GM19099 (cell line): ENCODE data around the gene TAF6L.

Experiments
- POLR2A ChIP-seq: IDR thresholded peaks from 3 replicates; pipeline ENCODE4 v1.6.1; 2011; ENCODE audit warnings: low read depth; ENCODE audit not compliant: insufficient read length; ENCODE audit errors: extremely low read depth

Gene TAF6L

DNA sequence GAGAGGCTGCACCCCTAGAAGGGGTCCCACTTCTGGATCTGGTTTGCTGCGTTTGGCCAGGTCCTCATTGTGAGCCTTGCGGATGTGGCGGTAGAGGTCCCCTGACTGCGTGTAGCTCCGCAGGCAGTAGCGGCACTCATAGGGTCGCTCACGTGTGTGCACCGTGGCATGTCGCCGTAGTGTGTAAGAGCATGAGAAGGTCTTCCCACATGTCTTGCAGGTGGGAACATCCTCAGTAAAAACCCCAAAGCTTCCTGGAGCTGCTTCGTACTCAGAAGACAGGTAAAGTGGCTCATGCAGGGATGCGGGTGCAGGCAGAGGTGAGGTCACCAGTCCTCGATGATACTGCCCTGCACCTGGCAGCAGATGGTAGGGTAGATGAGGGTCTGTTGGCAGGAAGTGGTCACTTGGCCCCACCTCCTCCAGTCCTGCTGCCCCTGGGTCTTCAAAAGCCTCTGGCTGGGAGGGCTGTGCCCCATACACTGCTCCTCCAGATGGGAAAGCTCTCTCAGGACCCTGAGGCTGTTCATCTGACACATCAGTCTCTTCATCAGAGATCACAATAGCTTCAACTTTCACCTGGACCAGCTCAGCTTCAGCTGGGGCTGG is 18.9 kb upstream of the TAF6L start:
- no peak for TF ChIP-seq POLR2A

DNA sequence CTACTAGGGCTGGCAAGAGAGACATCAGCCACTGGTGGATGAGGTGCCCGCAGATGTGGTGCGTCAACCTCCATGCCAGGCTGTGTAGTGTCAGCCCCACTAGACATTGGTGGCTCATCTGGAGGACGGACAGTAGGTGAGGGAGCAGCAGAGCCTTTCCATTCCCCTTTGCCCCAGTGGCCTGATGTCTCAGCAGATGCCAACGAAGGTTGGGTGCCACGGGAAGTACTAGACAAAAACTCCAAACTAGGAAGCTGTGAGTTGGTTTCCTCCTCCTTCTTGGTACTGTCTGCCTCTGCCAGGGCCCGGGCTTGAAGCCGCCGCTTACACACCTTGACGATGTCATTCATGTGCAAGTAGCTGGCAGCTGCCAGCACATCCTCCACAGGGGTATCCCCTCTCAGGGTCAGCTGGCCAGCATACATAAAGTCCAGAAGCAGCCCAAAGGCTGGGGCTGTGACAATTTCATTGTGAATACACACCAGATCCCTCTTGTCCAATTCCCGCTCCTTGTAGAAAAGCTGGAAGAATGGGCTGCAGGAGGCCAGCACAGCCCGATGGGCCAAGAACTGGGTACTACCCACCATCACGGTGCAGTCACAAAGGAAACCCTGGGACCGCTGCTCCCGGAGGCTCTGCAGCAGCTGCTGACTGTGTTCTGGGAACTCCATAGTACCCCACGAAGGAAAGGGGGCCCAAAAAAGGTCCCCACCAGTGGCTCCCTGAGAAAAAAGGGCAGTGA is 18.0 kb upstream of the TAF6L start:
- no peak for TF ChIP-seq POLR2A

DNA sequence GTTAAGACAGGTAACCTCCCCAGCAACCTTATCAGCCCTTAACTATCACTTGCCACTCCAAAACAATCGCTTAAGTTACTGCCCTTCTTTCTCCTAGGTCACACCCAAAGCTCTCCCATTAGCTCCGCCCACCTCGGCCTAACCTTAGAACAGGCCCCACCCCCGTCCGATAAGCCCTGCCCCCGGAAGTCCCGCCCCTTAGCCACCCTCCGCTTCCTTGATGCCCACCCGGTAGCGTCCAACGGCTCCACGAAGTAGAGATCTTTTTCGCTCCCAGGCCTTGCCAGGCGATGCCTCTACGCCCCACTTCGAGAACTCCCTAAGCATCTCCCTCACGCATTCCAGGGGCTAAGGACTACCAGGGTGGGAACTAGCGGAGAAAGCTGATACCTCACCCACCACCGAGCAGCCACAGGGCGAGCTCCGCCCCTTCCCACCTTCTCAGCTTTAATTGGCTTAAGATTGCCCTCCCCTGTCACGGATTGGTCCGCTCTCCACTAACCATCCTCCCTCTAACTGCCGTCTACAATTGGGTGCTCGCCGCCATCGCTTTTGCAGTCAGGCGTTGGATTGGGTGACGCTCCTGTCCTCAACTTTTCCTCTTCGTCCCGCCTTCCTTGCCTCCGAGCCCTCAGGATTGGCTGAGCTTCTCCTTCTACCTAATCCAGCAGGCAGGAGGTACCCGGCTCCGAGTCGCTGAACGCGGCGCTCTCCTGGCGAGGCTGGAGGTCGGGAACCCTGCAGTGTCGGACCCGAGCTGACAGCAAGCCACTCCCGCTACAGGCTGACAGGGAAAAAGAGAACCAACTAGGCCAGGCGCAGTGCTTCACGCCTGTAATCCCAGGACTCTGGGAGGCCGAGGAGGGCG is 17.2 kb upstream of the TAF6L start, which contains the start of gene ZBTB3:
ZBTB3 (minus strand) TSS at position 425 of the 868 bp plus-strand sequence. CDS start 496 bp downstream, outside the sequence.
- TF ChIP-seq POLR2A, result peak; percentile 87

DNA sequence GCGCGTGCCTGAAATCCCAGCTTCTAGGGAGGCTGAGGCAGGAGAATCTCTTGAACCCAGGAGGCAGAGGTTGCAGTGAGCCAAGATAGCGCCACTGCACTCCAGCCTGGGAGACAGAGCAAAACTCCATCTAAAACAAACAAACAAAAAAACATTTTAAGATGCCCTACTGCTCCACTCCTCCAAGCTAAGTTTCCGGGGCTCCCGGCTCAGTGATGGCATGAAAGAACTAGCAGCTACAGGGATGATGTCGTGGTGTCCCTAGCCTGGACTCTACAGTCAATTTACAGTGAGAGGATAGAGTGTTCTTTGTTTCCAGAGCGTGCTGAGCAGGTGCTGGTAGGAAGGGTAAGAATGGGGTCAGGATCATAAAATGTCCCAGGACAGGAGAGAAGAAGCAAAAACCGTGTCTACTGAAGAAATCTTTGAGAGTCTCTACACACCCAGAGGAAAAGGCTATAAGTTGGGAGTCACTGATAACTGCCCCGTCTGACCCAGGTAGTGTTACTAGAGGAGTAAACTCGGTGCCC is 16.0 kb upstream of the TAF6L start:
- TF ChIP-seq POLR2A, result no peak

DNA sequence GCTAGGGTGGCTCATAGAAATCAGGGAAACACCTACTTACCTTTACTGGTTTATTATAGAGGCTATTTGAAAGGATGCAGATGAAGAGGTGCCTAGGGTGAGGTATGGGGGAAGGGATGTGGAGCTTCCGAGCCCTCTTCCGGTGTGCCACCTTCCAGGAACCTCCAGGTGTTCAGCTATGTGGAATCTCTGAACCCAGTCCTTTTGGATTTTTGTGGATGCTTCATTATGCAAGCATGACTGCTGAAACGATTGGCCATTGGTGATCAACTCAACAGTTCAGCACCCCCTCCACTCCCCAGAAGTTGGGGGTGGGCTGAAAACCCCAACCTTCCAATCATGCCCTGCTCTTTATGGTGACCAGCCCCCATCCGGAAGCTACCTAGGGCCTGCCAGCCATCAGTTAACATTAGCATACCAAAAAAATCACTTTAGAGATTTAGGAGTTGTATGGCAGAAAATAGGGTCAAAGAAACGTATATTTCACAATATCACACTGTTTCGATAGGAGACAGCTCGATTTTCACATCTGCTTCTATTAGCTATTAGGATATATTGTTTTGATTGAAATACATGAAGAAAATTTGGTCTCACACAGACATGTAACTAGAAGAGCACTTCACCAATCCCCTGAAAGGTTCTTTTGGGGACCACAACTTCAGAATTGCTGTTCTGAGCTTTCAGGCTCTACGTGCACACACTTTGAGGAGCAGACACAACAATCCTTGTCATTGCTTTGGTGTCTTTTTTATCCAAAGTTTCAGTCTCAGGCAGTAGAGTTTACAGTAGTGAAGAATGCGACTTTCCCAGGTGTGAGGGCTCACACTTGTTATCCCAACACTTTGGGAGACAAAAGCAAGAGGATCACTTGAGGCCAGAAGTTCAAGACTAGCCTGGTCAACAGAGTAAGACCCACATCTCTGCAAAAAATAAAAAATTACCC is 13.1 kb upstream of the TAF6L start:
- no peak for TF ChIP-seq POLR2A

DNA sequence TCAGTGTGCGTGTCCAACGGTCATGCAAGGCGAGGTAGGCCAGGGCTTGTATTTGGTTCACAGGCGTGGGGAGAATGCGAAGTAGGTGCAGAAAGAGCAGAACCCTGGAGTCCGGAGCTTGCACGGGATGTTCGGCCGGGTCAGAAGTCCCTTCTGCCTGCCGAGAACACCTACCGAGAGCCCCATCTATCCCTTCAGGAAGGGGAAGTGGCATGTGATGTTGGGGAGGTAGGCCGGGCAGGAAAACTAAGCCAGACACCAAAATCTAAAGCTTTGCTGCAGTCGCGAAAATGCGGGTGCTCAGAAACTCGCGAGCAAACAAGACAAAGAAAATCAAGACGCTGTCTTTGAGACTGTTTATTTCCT is 435 bp upstream of the TAF6L start:
- TF ChIP-seq POLR2A, result no peak

DNA sequence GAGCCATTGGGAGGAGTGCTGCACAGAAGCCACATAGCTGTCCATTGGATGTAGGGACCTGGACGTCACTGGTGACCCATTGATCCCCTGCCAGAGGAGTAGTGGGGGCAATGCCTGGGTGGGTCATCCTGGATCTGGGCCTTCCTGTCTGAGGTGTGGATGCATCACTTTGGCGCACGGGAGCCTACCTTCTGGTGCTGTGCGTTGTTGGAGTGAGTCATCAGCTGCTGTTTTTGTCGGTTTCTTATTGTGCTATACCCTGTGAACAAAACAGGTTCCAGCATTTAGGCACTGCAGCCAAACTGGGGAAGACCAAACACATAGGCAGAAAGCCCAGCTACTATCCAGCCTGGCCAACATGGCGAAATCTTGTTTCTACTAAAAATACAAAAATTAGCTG is 3.2 kb downstream of the TAF6L start:
- no peak for TF ChIP-seq POLR2A

DNA sequence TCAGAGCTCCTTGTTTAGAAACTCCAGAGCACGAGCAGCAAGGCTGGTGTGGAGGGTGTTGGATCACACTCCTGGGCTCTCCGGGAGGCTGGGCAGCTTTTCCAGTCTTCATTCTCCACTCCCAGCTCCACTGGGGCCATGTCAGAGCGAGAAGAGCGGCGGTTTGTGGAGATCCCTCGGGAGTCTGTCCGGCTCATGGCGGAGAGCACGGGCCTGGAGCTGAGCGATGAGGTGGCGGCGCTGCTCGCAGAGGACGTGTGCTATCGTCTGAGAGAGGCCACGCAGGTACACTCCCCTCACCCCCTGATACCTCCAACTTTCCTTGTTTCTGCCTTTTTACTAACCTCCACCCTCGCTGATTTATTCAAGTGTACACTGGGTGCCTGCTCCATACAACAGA is 4.5 kb downstream of the TAF6L start:
- no peak for TF ChIP-seq POLR2A

DNA sequence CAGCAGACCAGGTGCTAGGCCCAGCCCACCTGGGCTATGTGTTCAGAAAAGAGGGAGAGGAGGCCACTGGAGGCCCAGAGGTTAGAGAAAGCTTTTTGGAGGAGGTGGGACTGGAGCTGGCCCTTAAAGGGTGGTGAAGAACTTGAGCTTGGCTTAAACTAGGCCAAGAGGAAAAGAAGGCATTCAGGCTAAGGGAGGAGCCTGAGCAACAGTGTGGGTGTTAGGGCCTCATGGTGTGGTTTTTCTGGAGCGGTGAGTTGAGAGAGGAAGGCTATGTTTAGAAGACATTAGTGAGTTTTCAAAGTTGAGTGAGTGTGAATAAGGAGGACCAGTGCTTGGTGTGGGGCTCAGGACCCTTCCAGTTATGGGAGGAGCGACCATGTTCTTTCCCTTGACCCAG is 6.2 kb downstream of the TAF6L start:
- no peak for TF ChIP-seq POLR2A

DNA sequence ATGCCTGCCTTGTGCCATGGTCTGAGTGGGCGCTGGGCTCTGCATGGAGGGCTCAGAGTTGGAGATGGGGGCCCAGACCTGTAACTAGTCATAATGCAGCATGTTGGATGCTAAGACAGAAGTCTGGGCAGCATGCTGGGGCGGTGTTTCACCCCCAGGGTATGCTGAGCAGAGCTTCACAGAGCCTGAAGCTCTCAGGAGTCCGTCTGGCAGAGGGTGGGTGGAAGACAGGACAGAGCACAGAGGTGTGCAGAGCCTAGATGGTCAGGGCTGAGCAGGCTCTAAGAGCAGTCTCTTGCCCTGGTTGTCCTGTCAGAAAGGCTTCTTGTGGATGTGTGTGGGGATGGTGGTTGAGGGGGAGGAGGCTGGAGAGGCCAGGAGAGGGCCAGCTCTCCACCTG is 7.2 kb downstream of the TAF6L start:
- TF ChIP-seq POLR2A, result no peak

DNA sequence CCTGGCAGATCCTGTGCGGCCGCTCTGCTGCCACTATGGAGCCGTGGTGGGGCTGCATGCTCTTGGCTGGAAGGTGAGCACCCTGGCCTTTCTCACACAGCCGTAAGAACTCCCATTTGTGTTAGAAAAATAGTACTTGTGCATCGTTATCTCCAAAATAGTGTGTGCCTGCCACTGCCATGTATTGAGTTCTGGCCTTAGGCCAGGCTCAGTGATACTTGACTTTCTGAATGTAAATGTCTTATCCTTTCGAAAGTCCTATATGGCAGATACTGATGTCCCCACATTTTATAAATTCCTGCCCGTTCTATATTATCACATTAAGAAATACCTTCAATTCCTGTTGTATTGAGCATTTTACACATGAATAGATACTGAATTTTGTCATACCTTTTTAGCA is 11.6 kb downstream of the TAF6L start:
- TF ChIP-seq POLR2A, result no peak

DNA sequence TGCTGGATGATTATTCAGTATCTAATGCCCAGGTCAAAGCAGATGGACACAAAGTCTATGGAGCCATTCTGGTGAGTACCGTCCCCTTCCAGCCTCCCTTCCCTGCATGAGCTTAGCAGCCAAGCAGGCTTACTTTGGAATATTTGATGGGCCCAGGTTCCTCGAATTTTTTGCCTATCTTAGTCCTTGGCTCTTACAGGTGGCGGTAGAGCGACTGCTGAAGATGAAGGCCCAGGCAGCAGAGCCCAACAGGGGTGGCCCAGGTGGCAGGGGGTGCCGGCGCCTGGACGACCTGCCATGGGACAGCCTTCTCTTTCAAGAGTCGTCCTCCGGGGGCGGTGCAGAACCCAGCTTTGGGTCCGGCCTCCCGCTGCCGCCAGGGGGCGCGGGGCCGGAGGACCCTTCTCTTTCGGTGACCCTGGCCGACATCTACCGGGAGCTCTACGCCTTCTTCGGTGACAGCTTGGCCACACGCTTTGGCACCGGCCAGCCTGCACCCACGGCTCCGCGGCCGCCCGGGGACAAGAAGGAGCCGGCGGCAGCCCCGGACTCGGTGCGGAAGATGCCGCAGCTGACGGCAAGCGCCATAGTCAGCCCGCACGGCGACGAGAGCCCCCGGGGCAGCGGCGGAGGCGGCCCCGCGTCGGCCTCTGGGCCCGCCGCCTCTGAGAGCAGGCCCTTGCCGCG is 15.3 kb downstream of the TAF6L start:
- TF ChIP-seq POLR2A, result no peak

DNA sequence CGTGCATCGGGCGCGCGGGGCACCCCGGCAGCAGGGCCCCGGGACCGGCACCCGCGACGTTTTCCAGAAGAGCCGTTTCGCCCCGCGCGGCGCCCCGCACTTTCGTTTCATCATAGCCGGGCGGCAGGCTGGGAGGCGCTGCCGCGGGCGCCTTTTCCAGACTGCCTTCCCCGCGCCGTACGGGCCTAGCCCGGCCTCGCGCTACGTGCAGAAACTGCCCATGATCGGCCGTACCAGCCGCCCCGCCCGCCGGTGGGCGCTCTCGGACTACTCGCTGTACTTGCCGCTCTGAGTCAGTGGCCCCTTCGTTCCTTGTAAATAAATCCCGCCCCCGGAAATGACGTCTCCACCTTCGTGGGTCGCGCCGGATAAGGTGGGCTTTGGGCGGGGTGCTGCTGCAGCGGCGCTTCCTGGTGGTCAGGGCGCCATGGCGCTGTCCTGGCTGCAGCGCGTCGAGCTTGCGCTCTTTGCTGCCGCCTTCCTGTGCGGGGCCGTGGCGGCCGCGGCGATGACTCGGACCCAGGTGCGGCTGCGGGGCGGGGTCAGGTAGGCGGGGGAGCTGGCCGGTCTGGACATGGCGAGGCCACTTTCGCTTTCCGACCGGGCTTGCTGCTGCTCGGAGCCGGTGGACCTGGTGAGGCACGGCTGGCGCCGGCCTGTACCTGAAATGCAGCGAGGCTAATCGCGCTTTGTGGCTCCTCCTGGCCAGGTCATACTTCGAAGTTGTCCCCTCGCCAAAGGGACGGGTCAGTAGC is 16.0 kb downstream of the TAF6L start, which contains the start of gene TMEM179B:
TMEM179B (plus strand) TSS at position 398 of the 755 bp plus-strand sequence; CDS start at position 428, 30 bp downstream.
- peak; percentile 99 for TF ChIP-seq POLR2A
